Measurements from ENCODE around the gene CACNA1C.

GRCh38 chr12:2195085-2195484 is 142.3 kb downstream of the CACNA1C start:
- TF ChIP-seq CTCF (conservative IDR thresholded peaks at IDR 0.05) (no peak), ZFX (IDR thresholded peaks at IDR 0.05) (no peak)

All from C4-2B (cell line).